Measurements from ENCODE around the gene NPRL2. TPM values are rescaled to one million over a fixed set of nuclear protein-coding genes. Genes with fewer than 3 reads are reported as not detected.

Gene NPRL2
- total and polyA plus RNA-seq, 7 donors: 16.8 to 28.5 (median 19.1) TPM

GRCh38 chr3:50341996-50342650, 8.5 kb downstream of the NPRL2 start:
- Histone ChIP-seq H3K9me3 (no peaks in the 10 kb centered on the region), H3K36me3 (no peaks in the 10 kb centered on the region), H3K4me1 (peaks cover 0 to 55% (median 51%) of the 10 kb centered on the region in 4 donors), H3K27ac (no peak overlapping the region), H3K4me3 (no peak overlapping the region), H3K27me3 (no peaks in the 10 kb centered on the region)
- 92 to 94% methylated on average over 13 of the region's 13 CpGs for WGBS, 2 donors
- DNase-seq: no peak
- intact Hi-C loops (cut with DNase I): no loop called here
- no peak for TF ChIP-seq POLR2AphosphoS5 (IDR thresholded peaks at IDR 0.05)
- TF ChIP-seq EP300 (IDR thresholded peaks at IDR 0.05): no peak
- no peak for TF ChIP-seq CTCF (IDR thresholded peaks at IDR 0.05)
- no peak for TF ChIP-seq POLR2A (IDR thresholded peaks at IDR 0.05)

- Histone ChIP-seq H3K4me1 (peaks cover 0 to 57% (median 54%) of the 10 kb centered on the region in 4 donors), H3K4me3 (peak overlapping the region in 3 of 4 donors; percentile 52 to 62 (median 57)), H3K36me3 (no peaks in the 10 kb centered on the region), H3K27me3 (no peaks in the 10 kb centered on the region), H3K27ac (peak overlapping the region; percentile 93 to 100 (median 98)), H3K9me3 (no peaks in the 10 kb centered on the region)
- WGBS, 2 donors: 87 to 90% methylated on average over 9 of the region's 9 CpGs
- intact Hi-C loops (cut with DNase I): no loop called here
- no peak for DNase-seq
- TF ChIP-seq POLR2AphosphoS5 (IDR thresholded peaks at IDR 0.05) (no peak), POLR2A (IDR thresholded peaks at IDR 0.05) (no peak), CTCF (IDR thresholded peaks at IDR 0.05) (no peak), EP300 (IDR thresholded peaks at IDR 0.05) (no peak)
Measured at GRCh38 chr3:50341537-50341936, 9.0 kb downstream of the NPRL2 start.

GRCh38 chr3:50340448-50341329, 9.9 kb downstream of the NPRL2 start, which contains the start of gene RASSF1:
RASSF1 (minus strand) TSS chr3:50340836; CDS start chr3:50340805, 31 bp downstream.
- intact Hi-C loops (cut with DNase I): no loop called here
- Histone ChIP-seq H3K27me3 (no peaks in the 10 kb centered on the region), H3K27ac (peak within 1 kb of the TSS; percentile 93 to 100 (median 98)), H3K9me3 (no peaks in the 10 kb centered on the region), H3K36me3 (no peaks in the 10 kb centered on the region), H3K4me3 (peak within 1 kb of the TSS; percentile 34 to 62 (median 54)), H3K4me1 (peaks cover 0 to 61% (median 59%) of the 10 kb centered on the region in 4 donors)
- DNase-seq: peak; percentile 92
- TF ChIP-seq EP300 (IDR thresholded peaks at IDR 0.05) (no peak), CTCF (IDR thresholded peaks at IDR 0.05) (no peak), POLR2A (IDR thresholded peaks at IDR 0.05) (peak; percentile 18 to 43), POLR2AphosphoS5 (IDR thresholded peaks at IDR 0.05) (peak; percentile 40 to 71 (median 64))
- WGBS, 2 donors: 4 to 10% methylated on average over 85 of the region's 85 CpGs

GRCh38 chr3:50340147-50340447, 10.5 kb downstream of the NPRL2 start:
- 23 to 55% methylated on average over 9 of the region's 9 CpGs for WGBS, 2 donors
- H3K27me3 ChIP-seq: no peaks in the 10 kb centered on the region

More at GRCh38 chr3:50340147-50340447, 10.5 kb downstream of the NPRL2 start:
- intact Hi-C loops (cut with DNase I): no loop called here
- peaks cover 0 to 61% (median 59%) of the 10 kb centered on the region in 4 donors for H3K4me1 ChIP-seq
- peak overlapping the region; percentile 93 to 100 (median 98) for H3K27ac ChIP-seq
- peak overlapping the region; percentile 34 to 62 (median 54) for H3K4me3 ChIP-seq
- no peak for TF ChIP-seq CTCF (IDR thresholded peaks at IDR 0.05)
- TF ChIP-seq POLR2AphosphoS5 (IDR thresholded peaks at IDR 0.05): no peak
- no peak for TF ChIP-seq POLR2A (IDR thresholded peaks at IDR 0.05)
- no peak for TF ChIP-seq EP300 (IDR thresholded peaks at IDR 0.05)
- H3K9me3 ChIP-seq: no peaks in the 10 kb centered on the region
- DNase-seq: no peak
- no peaks in the 10 kb centered on the region for H3K36me3 ChIP-seq
